ENCODE data around the gene ZNF423.

ZNF423 gene

GRCh38 chr16:49869731-49870130 is 13.8 kb upstream of the ZNF423 start:
- no peak for DNase-seq

- DNase-seq: no peak
Measured at GRCh38 chr16:49867796-49868668, 12.1 kb upstream of the ZNF423 start.

GRCh38 chr16:49867234-49867633 is 11.3 kb upstream of the ZNF423 start:
- DNase-seq: no peak

GRCh38 chr16:49866595-49867071 is 10.7 kb upstream of the ZNF423 start:
- no peak for DNase-seq

DNA sequence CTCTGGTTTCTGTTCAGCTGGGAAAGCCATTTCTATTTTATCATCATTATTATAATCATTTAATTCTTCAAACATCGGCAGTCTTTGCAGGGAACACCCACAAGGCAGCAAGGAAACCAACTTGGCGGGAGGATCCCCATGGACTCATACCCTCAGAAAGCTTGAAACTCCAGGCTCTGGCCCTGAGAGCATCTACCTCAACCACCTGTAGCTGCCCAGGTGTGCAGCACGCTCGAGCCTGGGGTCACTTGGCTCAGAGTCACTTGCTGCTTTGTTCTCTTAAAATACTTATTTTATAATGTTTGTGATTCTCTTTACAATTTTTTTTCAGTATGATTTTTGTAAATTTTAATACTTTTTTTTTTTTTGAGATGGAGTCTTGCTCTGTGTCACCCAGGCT is 6.8 kb upstream of the ZNF423 start:
- DNase-seq: no peak

DNA sequence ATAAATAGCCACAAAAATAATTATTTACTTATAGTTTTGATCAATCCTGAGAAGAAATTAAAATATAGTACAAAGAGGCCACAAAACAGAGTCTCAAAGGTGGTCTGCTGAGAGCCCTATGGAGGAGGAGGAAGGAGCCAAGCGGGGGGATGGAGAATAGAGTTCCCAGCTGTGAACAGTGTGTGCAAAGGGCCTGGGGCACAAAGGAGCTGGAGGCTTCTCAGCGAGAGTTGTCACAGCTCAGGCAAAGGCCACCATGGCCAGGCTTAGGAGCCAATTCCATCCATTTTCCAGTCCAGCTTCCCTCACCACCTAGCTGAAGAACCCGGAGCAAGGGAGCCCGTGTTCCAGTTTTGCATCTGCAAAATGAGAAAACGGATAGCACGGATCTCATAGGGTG is 5.4 kb upstream of the ZNF423 start:
- no peak for DNase-seq

- no peak for DNase-seq
Measured at GRCh38 chr16:49860593-49860992, 4.7 kb upstream of the ZNF423 start.

GRCh38 chr16:49859125-49859811 is 3.4 kb upstream of the ZNF423 start:
- DNase-seq: no peak

DNA sequence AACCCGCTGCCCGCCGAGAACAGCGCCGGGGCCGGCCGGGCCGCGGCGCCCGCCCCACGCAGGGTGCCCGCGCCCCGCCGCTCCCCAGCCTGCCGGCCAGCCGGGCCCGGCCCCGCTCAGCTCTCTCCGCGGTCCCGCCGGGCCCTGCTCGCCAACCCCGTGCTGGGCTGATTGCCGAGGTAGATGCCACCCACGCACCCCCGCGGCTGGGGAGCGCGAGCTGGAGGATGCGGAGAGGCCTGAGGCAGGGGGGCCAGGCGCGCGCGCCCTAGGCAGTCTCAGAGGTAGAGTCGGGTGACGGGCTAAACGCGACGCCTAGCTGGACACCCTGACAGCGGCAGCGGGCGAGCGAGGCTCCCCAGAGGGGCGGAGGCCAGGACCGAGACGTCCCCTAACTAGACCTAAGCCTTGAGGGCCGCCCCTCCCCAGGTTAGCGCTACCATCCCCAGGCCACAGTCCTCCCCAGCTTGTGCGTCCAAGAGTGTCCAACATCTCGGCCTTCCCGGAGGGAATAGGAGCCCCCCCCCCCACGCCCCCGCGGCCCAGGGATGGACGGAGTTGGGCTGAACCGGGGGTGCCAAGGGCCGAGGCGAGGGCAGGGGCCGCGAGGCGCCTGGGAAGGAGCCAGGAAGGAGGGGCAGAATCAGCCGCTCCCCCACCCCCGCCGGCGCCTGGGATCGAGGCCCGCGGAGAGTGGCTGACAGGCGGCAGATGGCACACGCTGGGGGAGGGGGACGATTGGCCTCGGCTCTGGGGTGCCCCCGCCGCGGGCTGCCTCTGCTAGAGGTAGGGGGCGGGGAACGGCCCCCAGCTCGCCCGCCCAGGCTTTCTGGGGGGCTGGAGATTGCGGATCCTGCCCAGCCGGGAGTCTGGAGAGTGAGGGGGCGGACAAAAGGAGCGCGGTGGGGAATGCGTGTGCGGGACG is 2.5 kb upstream of the ZNF423 start:
- no peak for DNase-seq

- DNase-seq: no peak
Measured at GRCh38 chr16:49857423-49858181, 1.7 kb upstream of the ZNF423 start.

- DNase-seq: peak; percentile 63
Measured at GRCh38 chr16:49856672-49857330, 889 bp upstream of the ZNF423 start.

DNA sequence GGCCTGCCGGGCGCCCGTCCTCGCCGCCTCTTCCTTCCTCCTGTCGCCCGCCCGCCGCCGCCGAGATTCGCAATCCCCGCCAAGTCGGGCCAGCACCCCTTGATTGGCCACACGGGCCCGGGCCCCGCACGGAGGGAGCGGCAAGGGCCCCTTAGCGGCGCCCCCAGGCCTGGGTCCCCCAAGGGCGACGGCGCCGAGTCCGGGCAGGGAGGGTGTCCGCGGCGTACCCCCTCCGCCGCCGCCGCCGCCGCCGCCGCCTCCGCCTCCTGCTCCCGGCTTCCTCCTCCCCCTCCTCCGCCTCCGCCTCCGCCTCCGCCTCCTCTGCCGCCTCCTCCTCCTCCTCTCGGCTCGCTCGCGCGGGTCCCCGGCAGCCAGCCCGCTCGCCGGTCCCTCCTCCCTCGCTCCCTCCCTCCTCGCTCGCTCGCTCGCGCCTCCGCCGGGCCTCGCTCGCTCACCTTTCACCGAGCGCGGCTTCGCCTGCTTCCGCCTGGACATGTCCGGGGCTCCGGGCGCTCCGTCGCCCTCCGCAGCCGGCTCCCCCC is 561 bp downstream of the ZNF423 start:
- DNase-seq: peak; percentile 41

GRCh38 chr16:49854796-49855203 is 1.1 kb downstream of the ZNF423 start:
- no peak for DNase-seq

DNA sequence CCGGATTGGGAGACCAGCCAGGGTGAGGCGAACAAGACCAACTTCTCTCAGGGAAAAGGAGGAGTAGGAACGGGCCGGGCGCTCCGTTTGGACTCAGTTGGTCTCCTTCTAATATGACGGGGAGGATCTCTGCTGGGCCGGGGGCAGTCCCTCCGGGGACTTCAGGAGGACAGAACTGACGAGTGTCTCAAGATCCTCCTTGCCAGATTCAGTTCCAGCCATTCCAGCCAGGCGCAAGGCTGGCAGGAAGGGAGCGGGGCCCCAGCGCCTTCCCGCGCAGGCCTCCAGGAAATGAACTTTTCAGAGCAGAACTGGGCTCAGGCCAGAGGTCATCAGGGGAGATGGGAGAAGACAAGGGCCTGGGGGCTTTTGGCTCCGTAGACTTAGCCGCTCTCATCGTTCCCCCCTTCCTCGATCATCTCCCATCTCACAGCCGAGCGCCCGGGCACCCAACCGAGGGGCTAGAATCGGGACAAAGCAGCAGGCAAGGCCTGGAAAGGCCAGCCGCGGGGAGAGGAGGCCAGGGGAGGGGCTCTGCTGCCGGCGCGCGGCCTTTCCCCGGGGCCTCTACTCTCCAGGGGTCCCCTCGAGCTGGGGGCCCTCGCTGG is 1.6 kb downstream of the ZNF423 start:
- no peak for DNase-seq

DNA sequence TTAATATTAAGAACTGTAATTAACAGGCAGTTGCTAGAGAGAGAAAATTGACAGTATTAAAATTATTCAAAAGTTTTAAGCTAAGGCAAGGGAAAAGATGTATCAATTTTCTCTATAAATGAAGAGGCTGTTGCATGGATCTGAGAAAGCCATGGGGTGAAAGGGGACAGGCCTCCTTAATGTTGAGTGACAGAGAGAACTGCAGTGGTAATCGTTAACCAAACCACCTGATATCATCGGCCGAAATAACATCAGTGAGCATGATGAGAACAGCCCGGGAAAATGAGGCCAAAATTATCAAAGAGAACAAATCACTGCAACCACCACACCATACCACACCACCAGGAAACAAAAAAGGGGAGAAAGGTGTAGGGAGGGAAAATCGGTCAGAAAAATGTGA is 3.6 kb downstream of the ZNF423 start:
- DNase-seq: no peak

GRCh38 chr16:49851468-49851787 is 4.5 kb downstream of the ZNF423 start:
- DNase-seq: no peak

DNA sequence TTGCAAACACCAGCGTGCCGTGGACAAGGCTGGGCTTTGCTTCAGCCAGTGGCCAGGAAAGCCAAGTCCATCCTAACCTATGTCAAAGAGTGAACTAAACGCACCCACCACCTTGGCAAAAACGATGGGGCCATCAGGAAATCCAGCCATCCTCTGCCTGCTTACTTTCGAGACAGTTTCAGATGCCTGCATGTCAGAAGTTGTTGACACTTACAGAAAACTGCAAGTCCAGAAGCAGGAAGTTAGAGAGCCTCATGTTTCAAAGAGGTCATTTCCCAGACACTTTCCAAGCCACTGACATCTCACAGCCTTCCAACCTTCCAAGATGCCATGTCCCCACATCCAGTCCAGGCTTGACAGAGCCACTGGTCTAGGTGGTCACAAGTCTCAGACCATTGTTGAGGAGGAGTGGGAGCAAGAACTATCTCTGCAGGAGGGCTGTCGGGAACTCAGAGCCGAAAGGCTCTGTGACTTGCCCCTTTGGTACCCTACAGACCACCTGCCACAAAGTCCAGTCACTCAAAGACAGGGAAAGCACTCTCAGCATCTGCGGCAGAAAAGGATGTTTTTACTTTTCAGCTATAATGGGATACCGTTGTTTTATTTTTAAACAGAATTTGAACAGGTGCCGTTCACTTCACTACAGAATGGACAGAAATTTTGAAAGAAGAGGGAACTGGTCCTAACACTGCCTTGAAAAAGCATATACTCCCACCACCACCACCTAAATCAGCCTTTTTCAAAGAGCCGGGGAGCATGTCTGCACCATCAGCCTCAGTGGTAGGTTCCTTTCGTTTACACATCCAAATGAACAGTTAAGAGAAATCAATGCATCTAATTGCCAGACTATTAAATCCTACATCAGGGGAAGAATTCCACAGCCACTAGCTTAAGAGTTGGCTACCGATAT is 5.1 kb downstream of the ZNF423 start:
- DNase-seq: no peak

- DNase-seq: no peak
Measured at GRCh38 chr16:49849754-49850108, 6.2 kb downstream of the ZNF423 start.

GRCh38 chr16:49849037-49849753 is 6.7 kb downstream of the ZNF423 start:
- no peak for DNase-seq
